ENCODE results near the gene ADARB2. TPM values are rescaled to one million over a fixed set of nuclear protein-coding genes. Genes with fewer than 3 reads are reported as not detected.

Gene ADARB2
- total and polyA plus RNA-seq, 8 donors, result 0.34 to 24.7 (median 3.2) TPM

DNA sequence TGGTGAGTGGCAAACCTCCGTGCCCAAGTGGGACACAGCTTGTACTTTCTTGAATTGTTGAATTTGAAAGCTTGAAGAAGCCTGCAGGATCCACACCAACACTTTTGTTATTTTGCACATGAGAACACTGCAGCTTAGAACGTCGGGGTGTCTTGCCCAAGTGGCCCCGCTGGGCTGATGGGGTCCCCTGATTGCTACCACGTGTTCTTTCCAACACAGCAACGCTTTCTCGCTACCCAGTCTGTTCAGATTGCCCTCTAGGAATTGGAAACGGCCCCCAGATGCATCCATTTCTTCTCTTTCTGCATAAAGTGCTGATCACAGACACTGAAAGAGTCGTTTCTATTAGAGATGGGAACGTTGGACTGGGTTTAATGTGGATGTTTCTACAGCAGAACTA lies 268.5 kb downstream of the ADARB2 start:
- WGBS, 2 donors, result 43 to 61% methylated on average over 10 of the region's 10 CpGs
- TF ChIP-seq, protein P1, sequence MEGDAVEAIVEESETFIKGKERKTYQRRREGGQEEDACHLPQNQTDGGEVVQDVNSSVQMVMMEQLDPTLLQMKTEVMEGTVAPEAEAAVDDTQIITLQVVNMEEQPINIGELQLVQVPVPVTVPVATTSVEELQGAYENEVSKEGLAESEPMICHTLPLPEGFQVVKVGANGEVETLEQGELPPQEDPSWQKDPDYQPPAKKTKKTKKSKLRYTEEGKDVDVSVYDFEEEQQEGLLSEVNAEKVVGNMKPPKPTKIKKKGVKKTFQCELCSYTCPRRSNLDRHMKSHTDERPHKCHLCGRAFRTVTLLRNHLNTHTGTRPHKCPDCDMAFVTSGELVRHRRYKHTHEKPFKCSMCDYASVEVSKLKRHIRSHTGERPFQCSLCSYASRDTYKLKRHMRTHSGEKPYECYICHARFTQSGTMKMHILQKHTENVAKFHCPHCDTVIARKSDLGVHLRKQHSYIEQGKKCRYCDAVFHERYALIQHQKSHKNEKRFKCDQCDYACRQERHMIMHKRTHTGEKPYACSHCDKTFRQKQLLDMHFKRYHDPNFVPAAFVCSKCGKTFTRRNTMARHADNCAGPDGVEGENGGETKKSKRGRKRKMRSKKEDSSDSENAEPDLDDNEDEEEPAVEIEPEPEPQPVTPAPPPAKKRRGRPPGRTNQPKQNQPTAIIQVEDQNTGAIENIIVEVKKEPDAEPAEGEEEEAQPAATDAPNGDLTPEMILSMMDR (IDR thresholded peaks at IDR 0.05), result no peak
- Histone ChIP-seq H3K27me3 (no peaks in the 10 kb centered on the region), H3K4me3 (no peak overlapping the region), H3K36me3 (no peaks in the 10 kb centered on the region), H3K27ac (no peak overlapping the region), H3K9me3 (no peaks in the 10 kb centered on the region), H3K4me1 (no peaks in the 10 kb centered on the region)
- no peak for ATAC-seq
- no peak for FAIRE-seq
- intact Hi-C loops (cut with DNase I), result no loop called here
- DNase-seq, result no peak

DNA sequence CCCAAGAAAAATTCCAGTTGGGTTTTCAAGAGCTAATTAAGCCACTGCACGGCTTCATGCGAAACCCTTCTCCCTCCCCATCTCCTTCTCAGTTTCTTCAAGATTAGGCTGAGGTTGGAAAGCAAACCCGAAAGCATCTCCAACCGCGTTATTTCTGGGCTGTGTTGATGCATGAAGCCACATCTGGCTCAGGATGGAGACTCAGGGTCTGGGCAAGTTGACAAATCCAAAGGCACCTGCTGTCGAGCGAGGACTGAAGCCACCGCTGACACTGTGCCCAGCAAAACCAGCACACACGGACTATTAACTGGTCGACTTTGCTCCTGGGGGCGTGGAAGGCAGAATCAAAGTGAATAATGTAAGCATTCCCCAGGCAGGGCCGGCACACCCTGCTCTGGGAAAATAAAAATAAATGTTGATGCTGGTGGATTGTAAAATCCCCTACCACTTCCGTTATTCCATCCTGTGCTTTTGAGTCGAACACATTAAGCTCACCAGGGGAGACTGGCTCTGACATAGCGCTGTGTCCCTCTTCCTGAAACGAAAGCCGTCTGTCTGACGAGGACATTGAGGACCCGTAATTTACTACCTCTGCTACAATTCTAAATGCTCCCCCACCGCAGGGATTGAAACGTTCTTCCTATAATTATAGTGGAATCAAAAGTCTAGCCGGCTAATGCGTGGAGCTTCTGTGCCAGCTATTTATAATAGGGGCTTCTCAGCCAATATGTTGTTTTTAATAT lies 269.8 kb downstream of the ADARB2 start:
- TF ChIP-seq, protein P1 (IDR thresholded peaks at IDR 0.05), result no peak
- WGBS, 2 donors, result 67 to 74% methylated on average over 23 of the region's 23 CpGs
- no peaks in the 10 kb centered on the region for H3K36me3 ChIP-seq
- no peaks in the 10 kb centered on the region for H3K27me3 ChIP-seq
- no peaks in the 10 kb centered on the region for H3K4me1 ChIP-seq
- intact Hi-C loops (cut with DNase I), result no loop called here
- H3K27ac ChIP-seq, result no peak overlapping the region
- ATAC-seq, result no peak
- no peaks in the 10 kb centered on the region for H3K9me3 ChIP-seq
- H3K4me3 ChIP-seq, result no peak overlapping the region
- FAIRE-seq, result no peak
- DNase-seq, result no peak

DNA sequence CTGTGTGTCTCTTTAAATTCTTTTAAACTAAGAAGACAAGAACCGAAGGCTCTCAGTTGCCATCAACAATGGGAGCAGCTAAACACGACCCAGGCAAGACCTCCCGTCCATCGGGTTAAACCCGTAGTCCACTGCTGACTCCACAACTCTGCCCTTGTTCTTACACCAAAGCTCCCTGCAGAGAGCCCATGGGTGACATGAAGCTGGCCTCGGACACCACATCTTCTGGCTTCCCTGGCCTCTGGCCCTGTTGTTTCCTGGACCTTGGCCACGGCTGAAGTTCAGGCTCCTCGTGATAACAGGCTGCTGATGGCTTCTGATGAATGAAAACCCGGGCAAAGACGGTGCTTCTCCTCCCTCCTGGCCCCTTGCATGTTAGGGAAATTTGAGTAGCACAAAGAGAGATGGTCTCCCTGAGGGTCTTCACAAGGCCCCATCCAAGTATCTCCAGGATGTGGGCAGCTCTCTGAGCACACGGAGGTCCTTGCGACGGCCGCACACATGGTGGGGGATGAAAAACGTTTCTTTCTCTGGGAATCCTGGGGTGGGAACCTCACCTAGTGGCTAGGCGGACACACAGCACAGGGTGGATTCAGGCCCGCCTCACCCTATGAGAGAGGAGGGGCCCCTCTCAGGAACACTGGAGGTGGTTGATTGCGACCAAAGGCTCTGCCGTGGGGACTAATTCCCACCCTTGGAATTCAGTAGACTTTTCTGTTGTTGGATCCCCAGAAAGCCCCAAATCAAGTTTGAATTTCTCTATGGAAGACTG lies 271.1 kb downstream of the ADARB2 start:
- ATAC-seq, result no peak
- H3K27ac ChIP-seq, result no peak overlapping the region
- no peak overlapping the region for H3K4me3 ChIP-seq
- TF ChIP-seq, protein P1 (IDR thresholded peaks at IDR 0.05), result no peak
- H3K9me3 ChIP-seq, result no peaks in the 10 kb centered on the region
- no peaks in the 10 kb centered on the region for H3K4me1 ChIP-seq
- intact Hi-C loops (cut with DNase I), result no loop called here
- H3K36me3 ChIP-seq, result no peaks in the 10 kb centered on the region
- no peak for FAIRE-seq
- DNase-seq, result no peak
- H3K27me3 ChIP-seq, result no peaks in the 10 kb centered on the region
- 50 to 58% methylated on average over 19 of the region's 19 CpGs for WGBS, 2 donors

DNA sequence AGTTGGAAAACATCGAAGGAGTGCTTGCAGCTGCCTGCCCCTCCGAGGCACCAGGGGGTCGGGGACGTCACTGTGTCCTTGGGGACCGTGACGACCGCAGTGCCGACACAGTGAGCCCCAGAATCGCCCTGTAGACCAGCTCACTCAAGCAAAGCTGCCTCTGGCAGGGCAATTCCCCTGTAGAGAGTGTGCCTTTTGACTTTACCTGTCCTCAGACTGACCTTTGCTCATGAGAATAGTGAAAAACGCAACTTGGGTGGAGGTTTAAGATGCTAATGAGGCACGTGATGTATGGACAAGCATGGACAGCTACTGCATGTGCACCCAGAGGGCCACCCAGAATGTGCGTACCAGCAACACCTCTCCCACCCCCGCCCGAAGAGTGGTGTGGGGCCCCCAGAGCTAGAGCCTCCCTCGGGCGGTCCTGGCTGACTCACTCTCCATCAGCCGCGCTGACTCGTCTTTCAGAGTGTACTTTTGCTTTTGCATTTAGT lies 271.9 kb downstream of the ADARB2 start:
- ATAC-seq, result no peak
- no peak overlapping the region for H3K27ac ChIP-seq
- TF ChIP-seq, protein P1 (IDR thresholded peaks at IDR 0.05), result no peak
- DNase-seq, result no peak
- no peaks in the 10 kb centered on the region for H3K27me3 ChIP-seq
- no peak overlapping the region for H3K4me3 ChIP-seq
- 62 to 66% methylated on average over 19 of the region's 19 CpGs for WGBS, 2 donors
- no peaks in the 10 kb centered on the region for H3K9me3 ChIP-seq
- no peak for FAIRE-seq
- intact Hi-C loops (cut with DNase I), result no loop called here
- no peaks in the 10 kb centered on the region for H3K4me1 ChIP-seq
- H3K36me3 ChIP-seq, result no peaks in the 10 kb centered on the region
